Upper lobe of left lung (tissue), 4 donors: ENCODE results near the gene VDAC1.

ENCODE experiments used
- POLR2AphosphoS5 ChIP-seq, 2 donors: sonication (generic); formaldehyde crosslinking; IDR thresholded peaks; one replicate each; pipeline ENCODE4 v1.5.1; 2017; ENCODE audit warnings: antibody characterized with exemption in 2 of 2
- TF ChIP-seq, protein P1 (sequence below), 6 experiments: fragments of 450-650 bp in 4 of 6; fragments of 200-600 bp in 2 of 6; sonication (generic) in 2 of 6; IDR thresholded peaks; one replicate each; pipeline ENCODE4 v1.5.1; 2016 to 2019; ENCODE audit warnings: antibody characterized with exemption in 6 of 6

DNA sequence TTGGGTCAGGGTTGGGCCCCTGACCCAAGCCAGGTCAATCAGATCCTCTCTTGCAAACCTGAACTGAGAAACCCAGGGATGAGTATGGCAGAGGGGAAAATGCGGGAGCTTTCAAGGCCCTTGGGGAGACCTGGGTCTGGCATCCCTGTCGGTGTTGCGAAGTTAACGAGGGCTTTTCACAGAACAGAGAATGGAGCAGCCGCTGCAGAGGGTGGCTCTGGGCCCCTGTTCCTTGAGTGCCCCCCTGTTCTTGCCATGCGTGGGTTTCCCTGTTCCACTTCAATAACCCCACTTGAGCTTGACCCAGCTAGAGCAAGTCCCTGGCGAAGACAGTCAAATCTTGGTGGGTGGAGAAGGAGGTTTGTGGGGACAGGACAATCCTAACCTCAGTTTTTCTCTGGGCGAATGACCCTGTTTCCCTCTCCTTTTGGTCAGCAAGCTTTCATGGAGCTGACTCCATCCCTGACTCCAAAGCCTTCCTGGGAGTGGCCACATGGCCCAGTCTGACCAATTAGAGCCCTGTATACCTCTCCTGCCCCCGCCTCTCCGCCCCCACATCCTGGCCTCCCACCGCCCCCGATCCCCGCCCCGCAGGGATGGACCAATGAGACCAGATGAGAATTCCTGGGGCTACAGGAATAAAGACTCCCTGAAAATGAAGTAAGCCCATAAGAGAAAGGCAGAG lies 2.9 kb upstream of the VDAC1 start:
- TF ChIP-seq, protein P1, sequence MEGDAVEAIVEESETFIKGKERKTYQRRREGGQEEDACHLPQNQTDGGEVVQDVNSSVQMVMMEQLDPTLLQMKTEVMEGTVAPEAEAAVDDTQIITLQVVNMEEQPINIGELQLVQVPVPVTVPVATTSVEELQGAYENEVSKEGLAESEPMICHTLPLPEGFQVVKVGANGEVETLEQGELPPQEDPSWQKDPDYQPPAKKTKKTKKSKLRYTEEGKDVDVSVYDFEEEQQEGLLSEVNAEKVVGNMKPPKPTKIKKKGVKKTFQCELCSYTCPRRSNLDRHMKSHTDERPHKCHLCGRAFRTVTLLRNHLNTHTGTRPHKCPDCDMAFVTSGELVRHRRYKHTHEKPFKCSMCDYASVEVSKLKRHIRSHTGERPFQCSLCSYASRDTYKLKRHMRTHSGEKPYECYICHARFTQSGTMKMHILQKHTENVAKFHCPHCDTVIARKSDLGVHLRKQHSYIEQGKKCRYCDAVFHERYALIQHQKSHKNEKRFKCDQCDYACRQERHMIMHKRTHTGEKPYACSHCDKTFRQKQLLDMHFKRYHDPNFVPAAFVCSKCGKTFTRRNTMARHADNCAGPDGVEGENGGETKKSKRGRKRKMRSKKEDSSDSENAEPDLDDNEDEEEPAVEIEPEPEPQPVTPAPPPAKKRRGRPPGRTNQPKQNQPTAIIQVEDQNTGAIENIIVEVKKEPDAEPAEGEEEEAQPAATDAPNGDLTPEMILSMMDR (IDR thresholded peaks at IDR 0.05): no peak
- TF ChIP-seq POLR2AphosphoS5 (IDR thresholded peaks at IDR 0.05): no peak
